HUDEP-2 (cell line): Measurements from ENCODE around the gene TTC34.

ENCODE experiments used
- DNase-seq, 76 experiments: peaks; one replicate each; lab custom pipeline; 2025; ENCODE audit not compliant: unreplicated experiment in 76 of 76; lab: John Stamatoyannopoulos, UW

The TTC34 gene

DNA sequence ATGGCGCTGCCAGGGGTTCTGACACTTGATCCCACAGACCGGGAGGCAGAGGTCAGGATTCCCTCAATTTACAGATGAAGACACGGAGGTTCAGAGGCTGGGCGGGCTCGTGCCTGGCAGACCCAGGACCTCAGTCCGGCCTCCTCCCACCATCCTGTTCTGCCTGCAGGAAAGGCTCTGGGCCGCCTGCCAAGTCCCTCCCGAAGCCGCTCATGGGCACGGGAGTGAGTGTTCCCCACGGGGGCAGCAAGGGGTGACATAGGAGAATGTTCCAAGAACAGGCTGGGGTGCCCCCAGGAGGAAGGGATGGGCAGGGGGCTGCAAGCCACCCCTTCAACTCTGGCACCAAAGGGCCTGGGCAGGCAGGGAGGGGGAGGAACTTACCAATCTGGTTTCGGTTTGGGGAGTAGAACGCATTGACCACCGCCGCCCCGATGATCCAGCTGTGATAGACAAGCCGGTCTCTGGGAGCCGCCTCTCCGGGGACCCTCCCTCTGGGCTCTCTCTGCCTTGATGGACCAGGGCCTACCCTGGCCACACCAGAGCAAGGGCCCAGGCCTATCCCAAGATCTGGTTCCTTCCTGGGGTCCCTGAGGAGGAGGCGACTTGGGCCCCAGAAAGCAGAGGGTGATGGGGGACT is 207.4 kb downstream of the TTC34 start:
- no peak for DNase-seq

DNA sequence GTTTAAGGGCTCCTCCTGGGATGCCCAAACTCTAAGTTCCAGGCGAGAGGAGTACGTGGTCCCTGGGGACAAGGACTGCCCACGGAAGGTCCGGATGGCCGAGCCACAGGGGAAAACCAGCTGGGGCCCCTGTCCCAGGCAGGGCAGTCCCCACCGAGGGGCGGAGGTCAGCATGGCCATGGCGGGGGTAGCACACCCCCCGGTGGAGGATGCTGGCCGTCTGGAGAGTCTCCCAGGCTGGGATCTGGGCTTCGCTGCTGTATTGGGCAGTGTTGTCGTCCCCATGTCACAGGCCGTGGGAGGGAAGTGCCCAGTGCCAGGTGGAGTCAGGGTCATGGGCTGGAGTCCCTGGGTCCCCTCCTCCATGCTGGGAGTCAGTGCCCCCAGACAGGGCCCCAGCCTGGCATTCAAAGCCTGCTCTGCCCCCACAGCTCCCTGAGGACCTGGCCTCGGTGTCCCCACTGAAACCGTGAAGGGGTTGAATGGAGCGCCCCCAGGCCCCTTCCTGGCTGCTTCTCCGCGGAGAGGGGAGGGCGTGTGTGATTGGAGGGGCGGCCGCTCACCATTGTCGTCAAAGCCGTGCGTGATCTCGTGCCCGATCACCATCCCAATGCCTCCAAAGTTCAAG is 208.1 kb downstream of the TTC34 start:
- no peak for DNase-seq

DNA sequence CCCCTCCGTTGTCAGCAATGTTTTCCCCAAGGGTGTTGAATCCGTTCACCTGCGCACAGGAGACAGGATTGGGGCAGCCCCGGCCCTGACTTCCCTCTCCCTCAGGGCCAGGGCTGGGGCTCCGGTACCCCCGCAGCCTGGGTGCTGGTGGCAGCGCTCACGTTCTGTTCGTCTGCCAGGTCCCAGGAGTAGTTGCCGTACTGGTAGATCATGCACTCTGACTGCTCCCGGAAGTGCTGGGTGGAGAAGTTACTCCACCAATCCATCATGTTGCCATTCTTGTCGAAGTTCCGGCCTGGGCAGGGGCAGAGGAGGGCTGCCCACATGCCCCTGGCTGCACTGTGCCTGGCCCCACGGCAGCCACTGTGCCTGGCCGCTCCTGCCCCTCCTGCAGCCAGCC is 208.8 kb downstream of the TTC34 start:
- no peak for DNase-seq

DNA sequence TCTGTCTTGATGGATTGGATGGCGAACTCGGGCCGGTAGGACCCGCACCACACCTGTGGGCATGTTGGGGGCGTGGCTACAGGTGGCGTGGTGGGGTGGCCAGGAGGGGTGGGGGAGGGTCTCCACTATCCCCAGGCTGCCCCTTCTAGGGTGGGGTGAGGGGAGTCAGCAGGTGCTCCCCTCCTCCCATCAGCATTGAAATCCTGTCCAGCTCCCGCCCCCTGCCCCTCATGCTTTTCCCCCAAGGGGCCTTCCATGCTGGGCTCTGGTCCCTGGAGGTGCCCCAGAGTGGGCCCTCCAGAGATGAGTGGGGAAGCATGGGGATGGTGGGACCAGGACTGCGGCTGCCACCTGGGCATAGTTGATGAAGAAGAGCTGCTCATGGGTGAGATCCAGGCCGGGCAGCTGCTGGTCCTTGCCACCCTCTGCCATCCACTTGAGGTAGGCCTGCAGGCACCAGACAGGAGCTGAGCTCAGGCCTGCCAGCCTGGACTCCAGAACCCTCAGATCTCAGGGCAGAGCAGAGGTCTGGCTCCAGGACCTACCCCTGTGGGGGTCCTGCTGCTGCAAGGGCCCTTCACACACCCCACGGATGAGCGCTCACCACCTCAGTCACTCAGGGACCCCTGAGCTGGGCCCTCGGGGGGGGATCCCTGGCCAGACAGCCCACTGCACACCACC is 209.8 kb downstream of the TTC34 start:
- DNase-seq = no peak

DNA sequence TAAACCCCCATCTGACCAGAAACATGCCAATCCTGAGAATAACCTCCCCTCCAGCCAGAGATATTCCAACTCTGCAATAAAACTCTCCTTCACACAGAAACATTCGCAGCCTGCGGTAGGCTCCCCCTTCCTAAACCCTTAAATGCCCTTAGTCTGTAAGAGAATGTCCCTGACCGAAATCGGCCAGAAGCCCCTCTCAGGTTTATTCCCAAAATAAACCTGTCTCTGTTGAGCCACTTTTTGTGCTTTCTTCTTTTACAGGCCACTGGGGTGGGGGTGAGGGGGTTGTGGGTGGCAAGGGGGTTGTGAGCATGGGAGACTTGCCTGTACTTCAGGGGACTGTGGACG is 210.3 kb downstream of the TTC34 start:
- no peak for DNase-seq

DNA sequence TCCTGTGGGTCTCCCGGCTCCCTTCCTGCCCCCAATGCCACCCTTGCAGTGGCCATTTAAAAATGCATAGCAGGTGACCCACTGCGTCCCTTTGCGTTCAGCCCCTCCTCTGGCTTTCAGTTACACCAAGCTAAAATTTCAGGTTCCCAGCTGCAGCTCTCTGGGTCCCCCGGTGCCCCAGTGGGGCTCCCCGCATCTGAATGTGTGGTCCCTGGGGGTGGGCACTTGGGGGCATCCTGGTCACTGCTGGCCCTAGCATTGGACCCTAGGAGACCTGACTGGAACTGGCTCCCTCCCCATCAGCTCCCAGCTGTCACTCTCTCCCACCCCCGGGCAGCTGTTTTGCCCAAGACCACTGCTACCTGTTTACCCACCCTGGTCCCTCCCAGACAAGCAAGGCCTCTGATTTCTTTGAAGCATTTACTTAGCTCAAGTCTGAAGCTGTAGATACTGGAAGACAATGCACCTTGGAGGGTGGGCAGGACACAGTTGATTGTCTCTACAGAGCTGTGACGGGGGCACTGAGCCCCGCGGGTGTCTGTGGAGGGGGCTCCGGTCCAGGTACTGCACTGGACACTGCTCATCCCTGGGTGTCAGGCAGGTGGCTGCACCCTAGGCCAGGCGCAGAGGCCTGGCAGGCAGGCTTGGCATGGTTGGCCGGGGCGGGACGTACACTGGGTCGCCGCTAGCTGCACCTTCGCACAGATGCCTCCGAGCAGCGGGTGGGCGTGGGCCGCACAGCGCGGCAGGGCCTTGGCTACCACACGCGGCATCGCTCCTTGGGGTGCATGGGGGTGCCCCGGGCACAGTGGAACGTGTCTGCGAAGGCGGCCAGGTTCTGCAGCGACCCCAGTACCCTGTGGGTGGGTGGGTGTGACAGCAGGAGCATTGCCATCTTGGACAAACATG is 211.0 kb downstream of the TTC34 start:
- no peak for DNase-seq

- DNase-seq = no peak
These were observed 211.9 kb downstream of the TTC34 start for GRCh38 chr1:2589431-2590232.

GRCh38 chr1:2588661-2589430 is 212.6 kb downstream of the TTC34 start:
- DNase-seq = no peak

DNA sequence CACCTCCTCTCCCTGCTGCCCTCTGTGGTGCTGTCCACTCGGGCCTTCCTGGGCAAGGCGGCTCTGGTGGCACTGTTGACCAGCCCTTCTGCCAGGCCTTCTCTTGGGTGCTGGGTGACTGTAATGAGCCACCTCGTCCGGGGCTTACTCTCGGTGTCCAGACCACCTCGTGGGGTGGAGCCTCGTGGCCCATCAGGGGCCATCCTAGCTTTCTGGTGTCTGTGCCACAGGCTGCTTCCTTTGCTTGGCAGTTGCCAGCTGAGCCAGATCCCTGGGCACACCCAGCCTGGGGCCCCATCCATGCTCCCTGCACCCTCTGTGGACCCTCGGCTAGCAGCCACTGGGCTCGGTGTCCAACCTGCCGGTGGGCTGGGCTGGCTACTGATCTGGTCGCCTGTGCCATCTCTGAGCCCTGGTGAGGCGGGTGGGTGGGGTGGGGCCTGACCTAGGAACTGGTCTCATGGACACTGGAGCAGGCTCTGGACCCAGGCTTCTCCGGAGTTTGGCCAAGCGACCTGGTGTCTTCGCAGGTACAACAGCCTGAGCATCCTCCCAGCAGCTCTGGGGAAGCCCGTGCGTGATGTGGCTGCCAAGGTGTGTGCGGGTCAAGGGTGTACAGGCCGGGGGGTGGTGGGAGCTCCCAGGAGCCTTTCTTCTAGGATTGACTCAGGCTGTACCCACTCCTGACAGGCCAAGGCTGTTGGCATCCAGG is 213.5 kb downstream of the TTC34 start:
- DNase-seq = no peak

DNA sequence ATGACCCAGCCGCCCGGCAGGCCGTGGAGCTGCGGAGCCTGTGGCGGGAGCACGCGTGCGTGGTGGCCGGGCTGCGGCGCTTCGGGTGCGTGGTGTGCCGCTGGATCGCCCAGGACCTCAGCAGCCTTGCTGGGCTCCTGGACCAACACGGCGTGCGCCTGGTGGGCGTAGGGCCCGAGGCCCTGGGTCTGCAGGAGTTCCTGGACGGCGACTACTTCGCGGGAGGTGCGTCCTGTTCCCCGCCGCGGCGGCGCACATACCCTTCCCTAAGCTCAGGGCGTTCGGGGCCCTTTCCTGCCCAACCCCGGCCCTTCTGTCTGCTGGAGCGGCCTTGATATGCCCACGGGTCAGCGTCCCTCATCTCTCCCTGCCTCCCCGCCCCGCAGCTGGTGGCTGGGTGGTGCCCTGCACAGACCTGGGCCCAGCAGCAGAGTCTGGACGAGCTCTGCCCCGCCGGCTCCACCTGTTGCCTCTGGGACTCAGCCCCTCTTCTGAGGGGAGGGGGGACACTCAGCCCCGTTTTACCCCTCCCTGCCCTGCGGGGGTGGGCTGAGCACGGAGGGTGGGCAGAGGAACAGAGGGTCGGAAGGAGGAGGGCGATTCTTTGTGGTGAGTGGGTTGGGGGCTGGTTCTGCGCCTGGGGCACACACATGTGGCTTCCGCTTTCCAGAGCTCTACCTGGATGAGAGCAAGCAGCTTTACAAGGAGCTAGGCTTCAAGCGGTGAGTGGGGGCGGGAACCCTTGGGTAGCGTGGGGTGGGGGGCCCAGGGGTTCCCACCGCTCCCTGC is 214.2 kb downstream of the TTC34 start:
- peak in 11 of 76 experiments; percentile 27 to 52 (median 40) for DNase-seq

GRCh38 chr1:2586154-2587070 is 215.1 kb downstream of the TTC34 start, which contains the start of gene PRXL2B:
PRXL2B (plus strand) TSS chr1:2586777; CDS start chr1:2586886, 109 bp downstream.
- peak; percentile 69 to 99 (median 98) for DNase-seq
